ENCODE results near the gene CA5A.

- TF ChIP-seq CTCF (IDR thresholded peaks at IDR 0.05) (no peak), POLR2AphosphoS5 (IDR thresholded peaks at IDR 0.05) (no peak), POLR2A (IDR thresholded peaks at IDR 0.05) (no peak)
Measured at GRCh38 chr16:87942680-87943079, 6.4 kb upstream of the CA5A start.
